GM04504 (cell line): ENCODE data around the gene PKN3.

Source experiments
- DNase-seq: peaks from one replicate; pipeline ENCODE4 v3.0.0-alpha.2; 2012; ENCODE audit warnings: low read depth

The PKN3 gene

GRCh38 chr9:128742401-128742800, 40.1 kb downstream of the PKN3 start:
- DNase-seq, result no peak

GRCh38 chr9:128743421-128743820, 41.1 kb downstream of the PKN3 start:
- no peak for DNase-seq

DNA sequence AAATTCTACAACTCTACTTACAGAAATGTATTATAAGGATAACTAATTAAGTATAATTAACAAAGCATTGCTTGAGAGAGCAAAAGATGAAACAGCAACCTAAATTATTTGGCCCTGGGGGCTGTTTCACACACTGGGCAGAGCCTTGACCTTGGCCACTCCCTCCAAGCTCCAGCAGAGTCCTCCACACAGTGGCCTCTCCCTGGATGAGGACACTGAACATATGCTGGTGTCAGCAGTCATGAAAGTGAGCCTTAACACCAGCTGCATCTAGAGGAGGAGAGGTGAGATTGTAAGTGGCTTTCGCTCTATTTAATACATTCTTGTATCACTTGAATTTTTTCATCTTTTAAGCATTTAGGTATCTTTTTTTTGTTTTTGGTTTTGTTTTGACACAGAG, 44.9 kb downstream of the PKN3 start:
- no peak for DNase-seq

- no peak for DNase-seq
These were observed 48.8 kb downstream of the PKN3 start for GRCh38 chr9:128750926-128751595.

DNA sequence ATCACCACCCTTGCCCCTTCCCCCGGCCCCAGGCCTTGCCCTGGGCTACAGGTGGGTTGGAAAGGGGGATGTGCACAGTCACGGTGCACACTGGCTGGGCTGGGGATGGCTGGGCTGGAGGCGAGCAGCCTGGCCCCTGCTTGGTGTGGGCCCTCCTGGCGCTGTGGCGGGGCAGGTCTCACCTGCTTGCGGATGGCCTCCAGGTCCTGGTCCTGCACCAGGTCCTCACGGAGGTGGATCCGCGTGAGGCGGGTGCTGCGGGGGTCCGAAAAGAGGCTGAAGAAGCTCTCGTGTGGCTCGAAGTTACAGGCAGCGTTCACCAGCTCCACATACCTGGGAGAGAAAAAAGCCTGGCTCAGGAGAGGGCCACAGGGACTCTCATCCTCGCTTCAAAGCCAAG, 51.3 kb downstream of the PKN3 start:
- DNase-seq, result no peak

GRCh38 chr9:128757602-128758001, 55.3 kb downstream of the PKN3 start:
- DNase-seq, result no peak

- DNase-seq, result no peak
These were observed 60.6 kb downstream of the PKN3 start for GRCh38 chr9:128762671-128763449.

DNA sequence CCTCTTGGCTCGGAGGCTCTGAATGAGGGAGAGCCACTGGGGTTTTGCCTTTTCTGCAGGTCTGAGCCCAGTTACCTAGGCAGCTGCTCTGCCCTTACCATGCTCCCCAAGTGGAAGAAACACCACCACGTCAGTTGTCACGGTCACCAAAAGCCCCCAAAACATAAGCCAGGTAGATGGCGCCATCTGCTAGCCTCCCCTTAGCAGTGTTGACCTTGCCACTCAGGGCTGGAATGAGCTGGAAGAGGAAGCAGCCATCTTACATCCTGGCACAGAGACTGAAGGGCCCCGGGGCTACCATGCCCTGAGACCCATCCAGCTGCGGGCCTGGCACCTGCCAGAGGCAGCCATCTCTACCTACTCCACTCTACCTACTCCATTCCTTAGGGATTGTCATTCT, 62.1 kb downstream of the PKN3 start:
- DNase-seq, result no peak

GRCh38 chr9:128765499-128765898, 63.2 kb downstream of the PKN3 start:
- DNase-seq, result no peak

DNA sequence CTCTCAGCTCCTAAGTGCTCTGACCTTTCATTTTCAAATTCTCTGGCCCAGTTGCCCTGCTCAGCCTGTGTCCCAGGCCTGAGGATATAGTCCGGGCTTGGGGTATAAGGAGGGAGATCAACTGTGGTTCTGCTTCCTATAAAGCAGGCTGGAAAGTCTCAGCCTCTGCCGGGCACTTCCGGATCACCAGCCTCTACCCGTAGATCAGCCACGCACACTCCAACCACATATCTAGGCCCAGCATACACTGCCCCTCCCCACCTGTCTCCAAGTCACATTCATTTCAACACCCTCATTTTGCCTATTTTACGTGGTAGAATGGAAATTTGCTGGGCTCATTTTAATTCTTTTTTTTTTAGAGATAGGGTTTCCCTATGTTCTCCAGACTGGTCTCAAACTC, 66.3 kb downstream of the PKN3 start:
- no peak for DNase-seq
